NCI-H146 (cell line): ENCODE data around the gene HRH1.
"Not testable (repeated sequence)": the region's sequence is repeated elsewhere in the genome, so short reads cannot be mapped to it uniquely, and the experiment has no call there.

Experiments used
- DNase-seq: peaks from one replicate; lab custom pipeline; 2025; lab: John Stamatoyannopoulos, UW

Gene HRH1

DNA sequence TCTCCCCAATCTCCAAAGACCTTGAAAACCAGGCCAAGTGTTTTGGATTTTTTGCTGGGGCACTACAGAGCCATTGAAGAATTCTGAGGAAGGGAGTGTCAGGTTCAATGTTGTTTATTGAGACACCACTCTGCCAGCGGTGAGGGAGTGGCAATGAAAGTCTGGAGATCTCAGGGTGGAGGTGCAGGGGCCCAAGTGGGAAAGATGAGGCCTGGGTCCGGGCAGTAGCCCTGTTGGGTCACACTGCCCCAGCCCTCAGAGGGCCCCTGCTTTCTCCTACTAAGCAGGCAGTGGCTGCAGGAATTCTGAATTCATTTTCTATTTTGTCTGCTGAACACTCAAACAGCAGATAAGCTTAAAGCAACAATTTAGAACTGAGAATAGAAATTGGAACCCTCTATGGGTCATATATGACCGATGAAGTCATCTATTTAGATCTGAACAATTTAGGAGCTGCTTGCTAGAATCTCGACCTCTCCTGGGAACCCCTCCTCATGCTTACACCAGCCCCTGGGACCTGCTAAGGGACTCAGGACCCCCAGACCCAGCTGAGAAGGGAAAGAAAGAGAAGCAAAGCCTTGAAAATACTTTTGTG, 17.9 kb downstream of the HRH1 start:
- DNase-seq: no peak

DNA sequence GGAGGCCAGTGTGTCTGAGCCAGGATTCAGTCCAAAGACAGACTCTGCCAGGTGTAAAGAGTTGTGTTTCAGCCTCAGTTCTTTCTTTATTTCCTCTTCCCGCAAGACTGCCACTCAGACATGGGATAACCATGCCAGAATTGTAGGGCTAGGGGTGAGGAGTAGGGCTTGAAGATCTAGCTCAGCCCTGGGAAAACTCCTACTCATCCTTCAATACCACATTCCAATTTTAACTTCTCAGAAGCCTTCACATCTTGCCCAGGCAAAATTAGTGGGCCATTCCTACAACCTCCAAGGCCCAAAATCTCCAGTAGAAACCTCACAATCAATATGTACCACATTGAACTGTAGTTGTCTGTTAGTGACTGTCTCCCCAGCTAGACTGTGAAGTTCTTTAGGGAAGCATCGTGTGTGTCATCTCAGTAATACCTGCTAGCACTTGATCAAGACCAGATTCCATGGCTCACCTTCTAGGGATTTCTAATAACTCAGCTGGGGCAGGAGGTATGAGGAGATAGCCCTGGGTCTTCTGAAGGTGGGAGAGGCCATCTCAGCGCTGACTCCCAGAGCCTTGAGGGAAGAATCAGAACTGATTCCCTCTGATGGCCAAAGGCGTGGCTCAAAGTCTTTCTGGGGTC, 19.7 kb downstream of the HRH1 start:
- no peak for DNase-seq

- no peak for DNase-seq
Measured at GRCh38 chr3:11178421-11178820, 24.1 kb downstream of the HRH1 start.

- DNase-seq: not testable (repeated sequence)
Measured at GRCh38 chr3:11184328-11184969, 30.2 kb downstream of the HRH1 start.

- DNase-seq: no peak
Measured at GRCh38 chr3:11185144-11185543, 30.9 kb downstream of the HRH1 start.

DNA sequence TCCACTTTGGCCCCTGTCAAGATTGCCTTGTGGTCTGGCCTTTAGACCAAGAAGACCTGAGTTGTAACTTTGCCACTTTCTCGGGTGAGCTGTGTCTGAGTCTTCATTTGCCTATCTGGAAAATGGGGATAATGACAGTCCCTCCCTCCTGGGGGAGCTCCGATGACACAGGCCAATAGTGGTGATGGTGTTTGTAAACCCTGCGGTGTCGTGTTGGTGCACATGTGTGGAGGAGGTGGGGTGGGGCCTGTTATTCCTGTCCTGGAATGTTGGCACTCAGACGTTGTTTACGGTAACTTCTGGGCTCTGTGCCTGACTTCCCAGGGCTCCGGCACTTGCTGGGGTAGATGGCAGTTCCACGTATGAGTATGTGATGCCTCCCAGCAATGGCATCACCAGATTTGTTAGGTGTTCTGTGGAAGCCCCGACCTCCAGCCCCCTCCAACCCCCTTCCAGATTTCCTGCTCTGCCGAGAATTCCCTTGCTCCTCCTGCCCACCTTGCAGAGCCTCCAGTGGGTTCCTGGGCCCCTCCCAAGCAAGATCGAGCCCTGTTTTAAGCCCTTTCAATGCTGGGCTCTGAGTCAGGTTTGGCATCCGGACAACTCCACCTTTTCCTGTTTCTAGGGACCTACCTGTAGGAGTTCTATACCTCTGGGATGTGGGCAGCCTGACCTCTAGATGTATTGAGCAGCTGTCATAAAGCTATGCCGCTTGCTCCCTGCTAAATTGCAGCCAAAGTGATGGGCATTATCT, 31.4 kb downstream of the HRH1 start:
- no peak for DNase-seq

DNA sequence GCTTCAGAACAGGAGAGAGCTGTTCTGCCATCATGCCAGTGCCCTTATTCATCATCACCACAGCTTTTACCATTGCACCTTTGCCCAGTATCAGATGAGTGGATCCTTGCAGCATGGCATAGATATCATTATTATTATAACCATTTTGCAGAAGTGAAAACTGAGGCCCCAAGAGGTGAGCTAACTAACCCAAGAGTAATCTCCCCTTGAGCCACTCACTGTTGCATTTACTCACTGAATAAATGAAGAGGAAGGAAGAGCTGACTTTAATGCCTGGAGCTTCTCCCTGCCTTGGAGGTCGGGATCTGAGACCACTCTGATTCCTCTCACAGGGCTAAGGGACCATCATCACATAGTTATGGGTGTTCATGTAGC, 32.0 kb downstream of the HRH1 start:
- no peak for DNase-seq

GRCh38 chr3:11186771-11187191, 32.5 kb downstream of the HRH1 start:
- DNase-seq: no peak

DNA sequence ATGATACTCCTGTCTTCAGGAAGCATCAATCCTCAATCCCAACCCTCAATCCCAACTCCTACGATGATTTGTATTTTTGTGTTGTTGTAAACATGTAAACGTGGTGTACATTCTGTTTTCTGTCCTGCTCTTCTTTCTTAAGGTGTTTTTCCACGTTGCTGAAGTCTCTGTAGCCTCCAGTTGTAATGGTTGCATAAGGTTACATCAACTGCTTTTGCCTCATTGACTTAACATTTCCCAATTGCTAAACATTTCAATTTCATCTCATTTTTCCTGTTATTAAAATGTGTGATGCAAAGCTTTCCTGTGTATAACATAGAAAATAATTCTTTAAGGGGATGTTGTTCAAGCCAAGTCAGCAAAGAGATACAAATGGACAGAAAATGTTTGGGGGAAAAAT, 33.4 kb downstream of the HRH1 start:
- DNase-seq: no peak

GRCh38 chr3:11188231-11188630, 33.9 kb downstream of the HRH1 start:
- DNase-seq: no peak

- DNase-seq: no peak
Measured at GRCh38 chr3:11195201-11195600, 40.9 kb downstream of the HRH1 start.

- no peak for DNase-seq
Measured at GRCh38 chr3:11195721-11196332, 41.5 kb downstream of the HRH1 start.

GRCh38 chr3:11197484-11197883, 43.2 kb downstream of the HRH1 start:
- DNase-seq: no peak

DNA sequence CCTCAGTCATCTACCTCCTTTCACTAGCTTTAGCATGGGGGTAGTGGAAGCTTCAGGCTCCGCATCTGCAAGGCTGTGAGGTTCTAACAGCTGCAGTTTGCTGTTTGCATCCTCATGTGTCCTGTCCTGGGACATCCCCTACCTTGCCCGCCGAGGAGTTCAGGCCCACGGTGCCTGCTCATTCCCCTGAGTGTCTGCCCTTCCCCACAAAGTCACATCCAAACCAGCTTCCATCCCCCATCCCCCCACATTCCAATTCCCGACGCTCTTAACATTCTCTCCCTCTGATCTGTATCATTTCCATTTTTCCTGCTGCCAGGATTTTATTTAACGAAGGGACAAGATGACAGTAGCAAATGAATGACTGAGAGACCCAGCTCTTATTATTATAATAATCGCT, 43.8 kb downstream of the HRH1 start:
- DNase-seq: no peak

GRCh38 chr3:11198495-11198894, 44.2 kb downstream of the HRH1 start:
- DNase-seq: no peak

DNA sequence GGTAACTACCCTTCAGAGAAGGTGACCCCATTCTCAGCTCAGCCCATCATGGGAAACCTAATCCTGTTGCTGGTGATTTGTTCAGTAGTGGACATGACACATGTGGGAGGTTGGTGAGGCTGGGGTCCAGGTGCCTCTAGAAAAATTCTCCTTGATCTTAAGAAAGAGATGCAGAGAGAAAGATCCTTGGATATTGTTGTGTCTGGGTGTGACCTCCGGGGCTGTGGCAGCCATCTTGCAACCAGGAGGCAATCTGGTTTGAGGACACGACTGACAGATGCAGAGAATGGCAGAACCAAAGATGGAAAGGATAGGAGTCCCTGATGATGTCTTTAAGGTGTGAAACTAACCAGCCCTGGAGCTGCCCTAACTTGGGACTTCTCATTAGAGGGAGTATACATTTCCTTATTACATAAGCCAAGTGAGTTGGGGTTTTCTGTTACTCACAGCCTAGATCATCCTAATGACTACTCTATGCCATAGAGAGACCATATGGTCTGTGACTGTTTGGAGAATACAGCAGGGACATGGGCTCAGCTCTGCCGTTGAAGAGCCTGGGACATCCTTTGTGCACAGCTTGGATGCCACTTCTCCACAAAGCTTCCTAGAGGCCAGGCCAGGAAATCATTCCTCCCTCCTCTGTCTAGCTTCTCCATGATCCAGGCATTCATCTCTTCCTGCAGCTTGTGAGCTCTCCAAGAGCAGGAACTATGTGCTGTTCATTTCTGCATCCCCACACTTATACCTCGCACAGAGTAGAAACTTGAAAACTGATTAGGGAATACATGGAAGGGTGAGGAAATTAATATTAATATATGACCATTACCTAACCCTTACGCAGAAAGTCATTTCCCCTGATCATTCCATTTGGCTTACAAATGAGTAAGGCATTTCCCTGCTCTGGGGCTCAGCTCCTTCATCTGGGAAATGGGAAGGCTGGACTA, 45.9 kb downstream of the HRH1 start:
- DNase-seq: no peak

- no peak for DNase-seq
Measured at GRCh38 chr3:11201251-11202019, 47.1 kb downstream of the HRH1 start.

DNA sequence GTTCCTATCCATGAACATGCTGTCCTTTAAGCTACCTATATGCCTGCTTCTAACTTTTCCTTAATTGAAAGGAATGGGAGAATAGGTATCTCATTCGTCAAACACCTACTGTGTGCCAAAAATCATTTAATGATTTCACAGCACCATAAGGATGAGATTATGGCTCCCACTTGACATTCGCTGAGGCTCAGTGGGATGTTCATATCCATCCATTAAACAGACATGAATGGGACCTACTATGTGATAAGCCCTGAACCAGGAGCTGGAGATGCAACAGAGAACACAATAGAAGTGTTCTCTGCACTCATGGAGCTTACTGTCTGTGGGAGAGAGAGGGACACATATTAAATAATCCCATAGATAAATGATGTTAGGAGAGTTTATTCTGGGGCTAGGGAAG, 49.7 kb downstream of the HRH1 start:
- DNase-seq: no peak

DNA sequence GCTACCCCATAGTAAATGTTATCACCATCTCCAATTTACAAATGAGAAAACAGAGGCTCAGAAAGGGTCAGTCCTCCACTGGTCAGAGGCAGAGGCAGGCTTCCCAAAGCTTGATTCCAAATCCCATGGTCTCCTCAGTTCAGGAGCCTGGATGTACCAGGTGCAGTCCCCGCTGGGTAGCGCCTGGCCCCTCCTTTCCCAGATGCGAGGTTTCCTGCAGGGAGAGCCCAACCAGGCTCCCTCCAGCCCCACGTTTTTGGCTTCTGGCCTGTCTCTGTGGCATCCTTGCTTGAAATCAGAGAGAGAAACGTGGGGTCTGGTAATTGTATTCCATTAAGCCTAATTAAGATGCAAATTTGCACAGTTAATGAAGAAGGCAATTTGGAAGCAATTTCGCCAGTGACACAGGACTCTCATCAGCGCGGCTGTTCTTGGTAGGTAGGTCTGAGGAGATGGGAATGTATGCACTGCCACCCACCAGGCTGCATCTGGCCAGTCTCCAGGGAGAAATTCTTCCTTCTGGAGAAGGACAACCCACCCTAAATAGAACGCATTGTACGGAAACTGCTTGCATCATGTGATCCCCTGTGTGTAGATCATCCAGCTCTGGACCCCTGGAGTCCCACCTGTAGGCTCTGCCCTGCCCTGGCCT, 50.5 kb downstream of the HRH1 start:
- DNase-seq: no peak

- DNase-seq: not testable (repeated sequence)
Measured at GRCh38 chr3:11205881-11206280, 51.6 kb downstream of the HRH1 start.
